ENCODE measurements around the gene PPA1. TPM values are rescaled to one million over a fixed set of nuclear protein-coding genes. Genes with fewer than 3 reads are reported as not detected.
"Not testable (repeated sequence)": the region's sequence is repeated elsewhere in the genome, so short reads cannot be mapped to it uniquely, and the experiment has no call there.

Gene PPA1
- polyA plus RNA-seq, 1 donor: 76.3 TPM

GRCh38 chr10:70169011-70169410 lies 64.2 kb downstream of the PPA1 start:
- no peak for DNase-seq (ENCODE audit: low read depth)

- no peak for DNase-seq (ENCODE audit: low read depth)
These were observed 66.0 kb downstream of the PPA1 start for GRCh38 chr10:70167246-70167645.

GRCh38 chr10:70166394-70166793 lies 66.8 kb downstream of the PPA1 start:
- no peak for DNase-seq (ENCODE audit: low read depth)

- no peak for DNase-seq (ENCODE audit: low read depth)
These were observed 69.1 kb downstream of the PPA1 start for GRCh38 chr10:70164163-70164562.

GRCh38 chr10:70163448-70163847 lies 69.8 kb downstream of the PPA1 start:
- no peak for DNase-seq (ENCODE audit: low read depth)

GRCh38 chr10:70162892-70163201 lies 70.4 kb downstream of the PPA1 start:
- no peak for DNase-seq (ENCODE audit: low read depth)

- DNase-seq (ENCODE audit: low read depth): no peak
These were observed 70.9 kb downstream of the PPA1 start for GRCh38 chr10:70162151-70162891.

GRCh38 chr10:70160798-70161197 lies 72.4 kb downstream of the PPA1 start:
- no peak for DNase-seq (ENCODE audit: low read depth)

GRCh38 chr10:70159366-70159765 lies 73.9 kb downstream of the PPA1 start:
- DNase-seq (ENCODE audit: low read depth): not testable (repeated sequence)

GRCh38 chr10:70158113-70158512 lies 75.1 kb downstream of the PPA1 start:
- no peak for DNase-seq (ENCODE audit: low read depth)

- DNase-seq (ENCODE audit: low read depth): no peak
These were observed 77.9 kb downstream of the PPA1 start for GRCh38 chr10:70155255-70155838.

Other genes starting within 250 kb of the PPA1 start
- 21.2 TPM for gene MACROH2A2, start 180.6 kb downstream of the PPA1 start, polyA plus RNA-seq (ENCODE audit: insufficient read length)
- 2.8 TPM for gene AIFM2, start 100.6 kb downstream of the PPA1 start, polyA plus RNA-seq (ENCODE audit: insufficient read length)
- gene TYSND1, start 86.7 kb downstream of the PPA1 start, polyA plus RNA-seq (ENCODE audit: insufficient read length): 4.2 TPM
- gene SAR1A, start 62.9 kb downstream of the PPA1 start, polyA plus RNA-seq (ENCODE audit: insufficient read length): 94.5 TPM
- 0.05 TPM for gene NPFFR1, start 50.6 kb upstream of the PPA1 start, polyA plus RNA-seq (ENCODE audit: insufficient read length)
- 43.5 TPM for gene LRRC20, start 149.2 kb upstream of the PPA1 start, polyA plus RNA-seq (ENCODE audit: insufficient read length)
- gene EIF4EBP2, start 170.7 kb upstream of the PPA1 start, polyA plus RNA-seq (ENCODE audit: insufficient read length): 62.1 TPM
- gene NODAL, start 208.3 kb upstream of the PPA1 start, polyA plus RNA-seq (ENCODE audit: insufficient read length): 0.46 TPM
- 15.2 TPM for gene PALD1, start 245.3 kb upstream of the PPA1 start, polyA plus RNA-seq (ENCODE audit: insufficient read length)

All from forelimb muscle (tissue), 1 donor.